Spleen (tissue), 13 donors: ENCODE results near the gene OR5D14. TPM values are rescaled to one million over a fixed set of nuclear protein-coding genes. Genes with fewer than 3 reads are reported as not detected.

ENCODE experiments used
- DNase-seq: peaks from one replicate; pipeline ENCODE4 v3.0.0-alpha.2; 2020
- H3K27ac ChIP-seq, 8 donors: fragments of 200-600 bp; sonication (generic) in 7 of 8; 1 replicate in 4 of 8; 2 replicates in 4 of 8; pipeline versions ENCODE4 v1.5.0 to v1.8.0; 2016 to 2021; ENCODE audit warnings: inconsistent platforms in 4 of 8, mild to moderate bottlenecking in 4 of 8, moderate library complexity in 1 of 8
- H3K27me3 ChIP-seq, 7 donors: fragments of 200-600 bp; sonication (generic) in 6 of 7; replicated peaks in 1 of 7; 1 replicate in 4 of 7; 2 replicates in 3 of 7; pipeline versions ENCODE4 v1.5.0 to v1.8.0; 2016 to 2021; ENCODE audit warnings: inconsistent platforms in 3 of 7, mild to moderate bottlenecking in 1 of 7
- H3K36me3 ChIP-seq, 6 donors: fragments of 200-600 bp; sonication (generic) in 5 of 6; 1 replicate in 4 of 6; 2 replicates in 2 of 6; pipeline versions ENCODE4 v1.5.0 to v1.8.0; 2016 to 2021; ENCODE audit warnings: inconsistent platforms in 2 of 6
- H3K4me1 ChIP-seq, 6 donors: fragments of 200-600 bp; sonication (generic) in 5 of 6; 1 replicate in 3 of 6; 2 replicates in 3 of 6; pipeline versions ENCODE4 v1.5.0 to v1.8.0; 2016 to 2021; ENCODE audit warnings: inconsistent platforms in 3 of 6
- H3K4me3 ChIP-seq, 8 donors: fragments of 200-600 bp; sonication (generic) in 7 of 8; 1 replicate in 4 of 8; 2 replicates in 4 of 8; pipeline versions ENCODE4 v1.5.0 to v1.8.0; 2016 to 2021; ENCODE audit warnings: inconsistent platforms in 4 of 8, mild to moderate bottlenecking in 4 of 8, moderate library complexity in 2 of 8
- H3K9me3 ChIP-seq, 8 donors: fragments of 200-600 bp; sonication (generic) in 7 of 8; 1 replicate in 4 of 8; 2 replicates in 4 of 8; pipeline versions ENCODE4 v1.5.0 to v1.8.0; 2016 to 2021; ENCODE audit warnings: inconsistent platforms in 4 of 8
- POLR2A ChIP-seq, 3 donors: fragments of 450-650 bp; IDR thresholded peaks; one replicate each; pipeline ENCODE4 v1.5.1; 2017; ENCODE audit warnings: antibody characterized with exemption in 3 of 3, mild to moderate bottlenecking in 1 of 3
- POLR2AphosphoS5 ChIP-seq, 3 donors: sonication (generic); formaldehyde crosslinking; IDR thresholded peaks; one replicate each; pipeline ENCODE4 v1.5.1; 2017; ENCODE audit warnings: antibody characterized with exemption in 3 of 3
- WGBS, 5 donors: extraction: QIAGEN DNeasy Blood & Tissue Kit in 3 of 5; methylation state at CpG; one replicate each; pipeline versions ENCODE4 v1.1.5 to v1.1.7; 2013 to 2018; 5-methylcytosine and 5-hydroxymethylcytosine counted together
- intact Hi-C: fragments of 100-400 bp; cut with DNase I; formaldehyde crosslinking; loops from one replicate; pipeline ENCODE4 v1.15.0; 2023; ENCODE audit warnings: low total_unique reads
- long read RNA-seq, 2 donors: transcript quantifications; one replicate each; lab custom pipeline, GENCODE V29; 2026
- polyA plus RNA-seq, 3 donors: library from polyadenylated mRNA; stranded (reverse); fragments of 200-250 nt; gene quantifications; one replicate each; pipeline ENCODE4 v1.2.1, GENCODE V29; 2013
- total RNA-seq, 7 donors: library from RNA; depleted of rRNA in 3 of 7; stranded (reverse); fragments of >200 nt in 3 of 7; fragmentation: NEBNext Ultra II Directional in 4 of 7; extraction: Animal tissue kit (Norgen Biotek cat#: 25700) in 4 of 7; gene quantifications; one replicate each; pipeline versions ENCODE4 v1.1.0 to v1.2.1, GENCODE V29; 2016 to 2021
- TF ChIP-seq, protein P1 (sequence below), 11 experiments: fragments of 200-600 bp in 7 of 11; fragments of 450-650 bp in 4 of 11; sonication (generic) in 4 of 11; IDR thresholded peaks in 8 of 11; conservative IDR thresholded peaks in 3 of 11; 1 replicate in 7 of 11; 2 replicates in 4 of 11; pipeline versions ENCODE4 v1.4.0 to v1.8.0; 2016 to 2021; ENCODE audit warnings: antibody characterized with exemption in 11 of 11, inconsistent platforms in 4 of 11, mild to moderate bottlenecking in 1 of 11
- donor health status: healthy with polysubstance abuse.
- donor health status: DM: no; HTN: no; CAD: no; lungs with moderate emphysema.
- donor health status: DM: no; HTN: no; CAD: no.
- donor health status: Bipolar disorder and iron deficiency.
- donor health status: healthy.
- donor health status: DM: no; HTN: no; CAD: no.
- donor health status: DM: yes; HTN: yes; CAD: no.

OR5D14 gene
- not detected for total RNA-seq
- not detected for polyA plus RNA-seq
- long read RNA-seq, donor 1: 0 reads
- long read RNA-seq, donor 2: 0 reads

GRCh38 chr11:55795256-55795655 lies at the start of gene OR5D14:
OR5D14 (plus strand) TSS chr11:55795556; CDS start chr11:55795556, 0 bp downstream.
- no peak for TF ChIP-seq POLR2A (IDR thresholded peaks at IDR 0.05)
- TF ChIP-seq, protein P1, sequence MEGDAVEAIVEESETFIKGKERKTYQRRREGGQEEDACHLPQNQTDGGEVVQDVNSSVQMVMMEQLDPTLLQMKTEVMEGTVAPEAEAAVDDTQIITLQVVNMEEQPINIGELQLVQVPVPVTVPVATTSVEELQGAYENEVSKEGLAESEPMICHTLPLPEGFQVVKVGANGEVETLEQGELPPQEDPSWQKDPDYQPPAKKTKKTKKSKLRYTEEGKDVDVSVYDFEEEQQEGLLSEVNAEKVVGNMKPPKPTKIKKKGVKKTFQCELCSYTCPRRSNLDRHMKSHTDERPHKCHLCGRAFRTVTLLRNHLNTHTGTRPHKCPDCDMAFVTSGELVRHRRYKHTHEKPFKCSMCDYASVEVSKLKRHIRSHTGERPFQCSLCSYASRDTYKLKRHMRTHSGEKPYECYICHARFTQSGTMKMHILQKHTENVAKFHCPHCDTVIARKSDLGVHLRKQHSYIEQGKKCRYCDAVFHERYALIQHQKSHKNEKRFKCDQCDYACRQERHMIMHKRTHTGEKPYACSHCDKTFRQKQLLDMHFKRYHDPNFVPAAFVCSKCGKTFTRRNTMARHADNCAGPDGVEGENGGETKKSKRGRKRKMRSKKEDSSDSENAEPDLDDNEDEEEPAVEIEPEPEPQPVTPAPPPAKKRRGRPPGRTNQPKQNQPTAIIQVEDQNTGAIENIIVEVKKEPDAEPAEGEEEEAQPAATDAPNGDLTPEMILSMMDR (IDR thresholded peaks at IDR 0.05 in 8 of 11, conservative IDR thresholded peaks at IDR 0.05 in 3 of 11): no peak
- TF ChIP-seq POLR2AphosphoS5 (IDR thresholded peaks at IDR 0.05): no peak
- no peak within 1 kb of the TSS for H3K27ac ChIP-seq
- no peaks in the 10 kb centered on the region for H3K36me3 ChIP-seq
- H3K27me3 ChIP-seq: no peaks in the 10 kb centered on the region
- intact Hi-C loops: no loop called here
- no peak for DNase-seq
- no peaks in the 10 kb centered on the region for H3K4me1 ChIP-seq
- peaks cover 0 to 45% (median 16%) of the 10 kb centered on the region in 8 donors for H3K9me3 ChIP-seq
- no peak within 1 kb of the TSS for H3K4me3 ChIP-seq

DNA sequence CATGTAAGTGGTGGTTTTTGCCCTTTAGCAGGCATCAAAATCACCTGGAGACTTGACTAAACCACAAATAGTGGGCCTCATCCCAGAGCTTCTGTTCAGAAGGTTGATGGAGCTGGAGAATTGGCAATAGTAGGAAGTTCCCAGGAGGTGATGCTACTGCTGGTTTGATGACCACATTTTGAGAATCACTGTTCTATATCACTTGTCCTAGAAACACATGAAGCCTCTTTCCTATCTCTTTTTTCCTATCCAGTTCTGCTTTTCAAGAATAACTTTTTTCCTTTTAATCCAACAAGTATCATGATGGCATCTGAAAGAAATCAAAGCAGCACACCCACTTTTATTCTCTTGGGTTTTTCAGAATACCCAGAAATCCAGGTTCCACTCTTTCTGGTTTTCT lies 22.2 kb upstream of the OR5D14 start, which contains the start of gene OR5D13:
Gene OR5D13, plus strand, starts transcription at position 301 of the 400 bp plus-strand sequence. Its CDS starts 0 bp downstream, at position 301.
- Histone ChIP-seq H3K9me3 (peaks cover 0 to 61% (median 14%) of the 10 kb centered on the region in 8 donors), H3K36me3 (no peaks in the 10 kb centered on the region), H3K4me1 (no peaks in the 10 kb centered on the region), H3K27ac (no peak within 1 kb of the TSS), H3K4me3 (no peak within 1 kb of the TSS), H3K27me3 (no peaks in the 10 kb centered on the region)
- DNase-seq: no peak
- intact Hi-C loops: no loop called here
- TF ChIP-seq POLR2A (IDR thresholded peaks at IDR 0.05) (no peak), POLR2AphosphoS5 (IDR thresholded peaks at IDR 0.05) (no peak)
- TF ChIP-seq, protein P1 (IDR thresholded peaks at IDR 0.05 in 8 of 11, conservative IDR thresholded peaks at IDR 0.05 in 3 of 11): no peak

- WGBS, 5 donors: 77 to 91% (median 80%) methylated on average over 1 of the region's 1 CpG
- Histone ChIP-seq H3K4me3 (no peak overlapping the region), H3K27ac (no peak overlapping the region), H3K27me3 (no peaks in the 10 kb centered on the region), H3K4me1 (no peaks in the 10 kb centered on the region), H3K9me3 (peaks cover 0 to 27% (median 11%) of the 10 kb centered on the region in 8 donors), H3K36me3 (no peaks in the 10 kb centered on the region)
- intact Hi-C loops: no loop called here
- no peak for DNase-seq
- TF ChIP-seq POLR2AphosphoS5 (IDR thresholded peaks at IDR 0.05) (no peak), POLR2A (IDR thresholded peaks at IDR 0.05) (no peak)
- TF ChIP-seq, protein P1 (IDR thresholded peaks at IDR 0.05 in 8 of 11, conservative IDR thresholded peaks at IDR 0.05 in 3 of 11): no peak
Measured at GRCh38 chr11:55791606-55792005, 3.8 kb upstream of the OR5D14 start.

DNA sequence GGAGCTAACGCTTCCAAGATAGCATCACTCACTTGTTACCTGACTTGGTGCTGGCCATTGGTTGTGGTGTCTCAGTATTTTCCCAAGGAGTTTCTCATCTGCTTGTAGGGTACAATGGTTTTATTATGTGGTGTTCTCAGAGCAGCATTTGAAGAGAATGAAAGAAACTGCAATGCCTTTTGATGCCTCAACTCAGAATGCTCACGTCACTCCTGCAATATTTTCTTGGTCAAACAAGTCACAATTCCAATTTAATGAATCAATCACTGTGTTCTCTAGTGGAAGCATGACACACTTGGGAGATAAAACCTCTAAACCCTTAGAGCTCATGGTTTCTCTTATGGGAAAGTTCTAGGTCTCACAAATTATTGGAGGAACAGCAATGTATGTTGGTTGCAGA lies 2.0 kb upstream of the OR5D14 start:
- TF ChIP-seq POLR2AphosphoS5 (IDR thresholded peaks at IDR 0.05) (no peak), POLR2A (IDR thresholded peaks at IDR 0.05) (no peak)
- TF ChIP-seq, protein P1 (IDR thresholded peaks at IDR 0.05 in 8 of 11, conservative IDR thresholded peaks at IDR 0.05 in 3 of 11): no peak
- peaks cover 0 to 26% (median 11%) of the 10 kb centered on the region in 8 donors for H3K9me3 ChIP-seq
- no peaks in the 10 kb centered on the region for H3K4me1 ChIP-seq
- no peak overlapping the region for H3K4me3 ChIP-seq
- no peak for DNase-seq
- no peaks in the 10 kb centered on the region for H3K36me3 ChIP-seq
- intact Hi-C loops: no loop called here
- no peaks in the 10 kb centered on the region for H3K27me3 ChIP-seq
- WGBS, 5 donors: 45 to 81% (median 60%) methylated on average over 2 of the region's 2 CpGs
- no peak overlapping the region for H3K27ac ChIP-seq
